CD4-positive, alpha-beta memory T cell (primary cell): ENCODE data around the gene NRG3. TPM values are rescaled to one million over a fixed set of nuclear protein-coding genes. Genes with fewer than 3 reads are reported as not detected.

Source experiments
- CTCF ChIA-PET: fragments of 350-600 bp; sonication (Branson Sonifier 250); formaldehyde crosslinking; loops from one replicate; lab custom pipeline; 2021; ENCODE audit warnings: inconsistent platforms; ENCODE audit not compliant: partially characterized antibody; lab: Charles Lee
- POLR2A ChIA-PET: fragments of 350-600 bp; sonication (Branson Sonifier 250); formaldehyde crosslinking; loops from one replicate; lab custom pipeline; 2021; ENCODE audit not compliant: partially characterized antibody; lab: Charles Lee
- DNase-seq, 5 donors: peaks; one replicate each; pipeline versions ENCODE4 v3.0.0 to v3.0.0-alpha.2; 2020 to 2022; ENCODE audit warnings: mixed read lengths in 1 of 5
- H3K27ac ChIP-seq: one replicate; pipeline ENCODE4 v1.7.0; 2013; ENCODE audit warnings: low read depth, low read length
- H3K27me3 ChIP-seq: 2 replicates; pipeline ENCODE4 v1.7.0; 2013; ENCODE audit warnings: mild to moderate bottlenecking, low read length, moderate library complexity; ENCODE audit not compliant: insufficient read depth
- H3K36me3 ChIP-seq: 2 replicates; pipeline ENCODE4 v1.7.0; 2013; ENCODE audit warnings: mild to moderate bottlenecking, low read length, moderate library complexity; ENCODE audit not compliant: insufficient read depth
- H3K4me1 ChIP-seq: 2 replicates; pipeline ENCODE4 v1.7.0; 2013; ENCODE audit warnings: mild to moderate bottlenecking, low read length, moderate library complexity; ENCODE audit not compliant: insufficient read depth
- H3K4me3 ChIP-seq, 2 donors: one replicate each; pipeline ENCODE4 v1.7.0; 2013; ENCODE audit warnings: low read length in 2 of 2, mild to moderate bottlenecking in 1 of 2
- H3K9me3 ChIP-seq, 2 donors: one replicate each; pipeline ENCODE4 v1.7.0; 2013; ENCODE audit warnings: low read length in 2 of 2, control low read depth in 1 of 2; ENCODE audit not compliant: control insufficient read depth in 1 of 2
- H3K27ac Mint-ChIP-seq, 7 donors: one replicate each; pipeline ENCODE4 v1.8.0; 2020 to 2021; ENCODE audit warnings: mixed read lengths in 7 of 7, mild to moderate bottlenecking in 6 of 7, inconsistent platforms in 3 of 7, moderate library complexity in 3 of 7
- H3K27me3 Mint-ChIP-seq, 2 donors: one replicate each; pipeline ENCODE4 v1.8.0; 2020 to 2021; ENCODE audit warnings: mixed read lengths in 2 of 2
- H3K36me3 Mint-ChIP-seq, 2 donors: one replicate each; pipeline ENCODE4 v1.8.0; 2020 to 2021; ENCODE audit warnings: mixed read lengths in 2 of 2, inconsistent platforms in 1 of 2, mild to moderate bottlenecking in 1 of 2
- H3K4me1 Mint-ChIP-seq, 4 donors: one replicate each; pipeline ENCODE4 v1.8.0; 2020 to 2021; ENCODE audit warnings: mixed read lengths in 4 of 4, mild to moderate bottlenecking in 1 of 4
- H3K4me3 Mint-ChIP-seq, 8 donors: one replicate each; pipeline ENCODE4 v1.8.0; 2020 to 2021; ENCODE audit warnings: mixed read lengths in 8 of 8, mild to moderate bottlenecking in 7 of 8, moderate library complexity in 6 of 8, inconsistent platforms in 3 of 8
- H3K9me3 Mint-ChIP-seq, 8 donors: one replicate each; pipeline ENCODE4 v1.8.0; 2020 to 2021; ENCODE audit warnings: mixed read lengths in 8 of 8, mild to moderate bottlenecking in 5 of 8, inconsistent platforms in 3 of 8, moderate library complexity in 1 of 8
- intact Hi-C: fragments of 100-400 bp; cut with micrococcal nuclease; formaldehyde crosslinking; loops from one replicate; pipeline ENCODE4 v1.15.1; 2023
- polyA plus RNA-seq, 2 donors: library from polyadenylated mRNA; unstranded; fragments of 300-500 nt; fragmentation: Illumina TruSeq; gene quantifications; one replicate each; pipeline ENCODE4 v1.2.3, GENCODE V29; 2021
- total RNA-seq, 2 experiments: library from RNA; stranded (reverse); gene quantifications; one replicate each; pipeline ENCODE4 v1.2.3, GENCODE V29; 2021

NRG3 gene
- total and polyA plus RNA-seq, 4 experiments from 2014 or later = not detected

DNA sequence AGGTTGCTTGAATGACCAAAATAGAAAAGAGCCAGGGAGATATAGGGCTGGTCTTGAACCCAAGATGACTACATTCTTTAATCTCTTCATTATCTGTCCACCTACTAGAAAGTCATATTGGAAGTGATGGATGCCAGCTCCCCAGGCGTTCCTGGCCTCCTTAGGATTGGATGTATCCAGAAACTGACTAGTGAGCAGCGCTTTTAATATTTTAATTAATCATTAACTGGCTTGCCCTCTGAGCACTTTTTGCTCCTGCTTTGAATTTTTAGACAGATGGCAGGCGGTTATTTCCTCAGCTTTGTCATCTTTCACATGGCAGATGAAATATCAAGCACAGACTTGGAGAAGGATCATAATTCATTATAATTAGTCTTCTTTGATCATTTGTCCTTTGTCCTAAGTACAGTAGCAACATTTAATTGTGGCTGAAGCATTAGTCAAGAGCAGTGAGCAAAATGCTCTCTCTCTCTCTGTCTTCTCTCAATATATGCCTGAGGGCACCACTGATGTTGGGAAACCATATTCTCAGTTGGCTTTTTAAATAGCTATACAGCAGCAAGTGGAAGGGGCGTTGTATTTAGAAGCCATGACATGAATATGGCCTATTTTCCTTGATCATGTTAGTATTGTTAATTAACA lies 588.0 kb downstream of the NRG3 start:
- Histone ChIP-seq H3K9me3 (no peaks in the 10 kb centered on the region), H3K4me3 (no peak overlapping the region), H3K27me3 (no peaks in the 10 kb centered on the region), H3K27ac (no peak overlapping the region), H3K4me1 (no peaks in the 10 kb centered on the region), H3K36me3 (no peaks in the 10 kb centered on the region)
- Mint-ChIP-seq H3K36me3 (no peaks in the 10 kb centered on the region), H3K9me3 (peaks cover 0 to 13% (median 6%) of the 10 kb centered on the region in 8 donors), H3K27ac (no peak overlapping the region), H3K4me3 (no peak overlapping the region), H3K4me1 (peaks cover 0 to 2% (median 0%) of the 10 kb centered on the region in 4 donors), H3K27me3 (no peaks in the 10 kb centered on the region)
- intact Hi-C loops = no loop called here
- DNase-seq = no peak
- ChIA-PET POLR2A (no interaction called here), CTCF (no interaction called here)

DNA sequence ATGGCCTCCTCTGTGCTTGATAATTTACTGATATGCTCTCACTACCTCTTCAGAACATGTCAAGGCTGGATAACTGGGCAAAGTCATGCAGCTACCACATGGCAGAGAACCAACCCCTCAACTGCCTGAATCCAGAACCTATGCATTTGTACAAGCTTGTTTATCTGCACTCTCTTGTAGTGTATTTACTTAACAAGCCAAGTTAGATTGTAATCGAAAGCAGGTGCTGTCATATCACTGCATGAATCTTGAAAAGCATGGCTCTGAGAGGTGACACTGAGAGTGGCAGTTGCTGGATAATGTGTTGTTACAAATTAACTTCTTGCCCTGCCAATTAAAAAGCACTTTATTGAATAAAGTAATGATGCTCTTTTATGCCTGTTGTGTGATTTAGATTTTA lies 588.6 kb downstream of the NRG3 start:
- Mint-ChIP-seq H3K36me3 (no peaks in the 10 kb centered on the region), H3K9me3 (peaks cover 0 to 13% (median 5%) of the 10 kb centered on the region in 8 donors), H3K27me3 (no peaks in the 10 kb centered on the region), H3K4me1 (peaks cover 0 to 2% (median 0%) of the 10 kb centered on the region in 4 donors), H3K4me3 (no peak overlapping the region), H3K27ac (no peak overlapping the region)
- H3K9me3 ChIP-seq = no peaks in the 10 kb centered on the region
- no peak for DNase-seq
- intact Hi-C loops = no loop called here
- ChIA-PET POLR2A (no interaction called here), CTCF (no interaction called here)
- no peaks in the 10 kb centered on the region for H3K4me1 ChIP-seq
- H3K27me3 ChIP-seq = no peaks in the 10 kb centered on the region
- H3K4me3 ChIP-seq = no peak overlapping the region
- no peak overlapping the region for H3K27ac ChIP-seq
- no peaks in the 10 kb centered on the region for H3K36me3 ChIP-seq

DNA sequence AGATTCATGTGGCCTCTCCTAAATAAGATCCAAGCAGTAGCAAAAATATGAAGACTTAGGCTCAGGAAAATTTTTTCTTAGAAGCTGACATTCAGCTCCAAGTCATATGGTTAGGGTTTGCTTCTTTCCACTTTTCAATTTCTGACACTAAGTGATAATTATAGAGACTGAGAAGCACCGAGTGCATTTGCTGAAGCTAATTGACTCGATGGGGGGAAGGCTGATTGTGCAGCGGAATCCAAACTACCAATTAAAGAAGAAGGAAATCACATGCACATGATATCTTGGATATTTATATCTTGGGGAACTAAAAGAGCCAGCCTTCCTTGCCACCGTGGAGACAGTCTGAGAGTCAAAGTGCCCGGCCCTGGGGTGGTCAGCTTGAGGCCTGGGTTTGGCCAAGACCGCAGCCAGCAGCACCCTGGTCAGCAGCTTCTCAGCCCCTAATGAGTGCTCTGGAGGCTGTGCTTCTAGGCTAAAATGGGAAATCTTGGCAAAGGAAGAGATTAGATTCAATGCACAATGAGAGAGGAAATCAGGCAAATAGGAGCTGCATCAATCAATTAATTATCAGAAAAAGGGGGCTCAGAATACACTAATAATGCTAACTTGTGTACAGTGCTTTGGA lies 589.3 kb downstream of the NRG3 start:
- no peak for DNase-seq
- ChIA-PET POLR2A (no interaction called here), CTCF (interaction anchor here (1.4 kb wide), 1 partner anchor 10 kb away, joined by 3 read pairs; no protein-coding TSS in a partner anchor)
- Histone ChIP-seq H3K9me3 (no peaks in the 10 kb centered on the region), H3K27me3 (no peaks in the 10 kb centered on the region), H3K27ac (no peak overlapping the region), H3K4me3 (no peak overlapping the region), H3K4me1 (no peaks in the 10 kb centered on the region), H3K36me3 (no peaks in the 10 kb centered on the region)
- no peak overlapping the region for H3K4me3 Mint-ChIP-seq
- no peaks in the 10 kb centered on the region for H3K36me3 Mint-ChIP-seq
- no peak overlapping the region for H3K27ac Mint-ChIP-seq
- H3K4me1 Mint-ChIP-seq = peaks cover 0 to 2% (median 0%) of the 10 kb centered on the region in 4 donors
- no peaks in the 10 kb centered on the region for H3K27me3 Mint-ChIP-seq
- intact Hi-C loops = no loop called here
- peaks cover 0 to 16% (median 5%) of the 10 kb centered on the region in 8 donors for H3K9me3 Mint-ChIP-seq

DNA sequence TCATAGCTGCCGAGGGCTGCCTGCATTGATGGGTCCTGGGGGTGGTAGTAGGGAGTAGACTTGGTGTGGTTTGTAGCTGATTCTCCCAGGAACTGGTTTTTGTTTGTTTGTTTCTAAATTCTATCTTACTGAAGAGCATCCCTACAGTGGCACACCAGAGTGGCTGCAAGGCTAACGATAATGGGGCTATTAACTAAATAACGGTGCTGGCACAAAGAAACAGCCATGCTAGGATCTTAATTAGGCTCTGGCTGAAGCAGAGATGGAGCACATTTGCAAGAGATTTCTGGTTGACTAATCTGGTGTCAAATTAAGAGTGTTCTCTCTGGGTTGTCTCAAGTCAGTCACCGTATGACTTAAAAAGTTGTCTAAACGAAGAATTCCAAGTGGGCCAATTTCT lies 590.0 kb downstream of the NRG3 start:
- Mint-ChIP-seq H3K4me1 (no peaks in the 10 kb centered on the region), H3K4me3 (no peak overlapping the region), H3K27ac (no peak overlapping the region), H3K27me3 (no peaks in the 10 kb centered on the region), H3K9me3 (peaks cover 0 to 13% (median 5%) of the 10 kb centered on the region in 8 donors), H3K36me3 (no peaks in the 10 kb centered on the region)
- no peak overlapping the region for H3K27ac ChIP-seq
- H3K4me3 ChIP-seq = no peak overlapping the region
- H3K27me3 ChIP-seq = no peaks in the 10 kb centered on the region
- no peak for DNase-seq
- H3K9me3 ChIP-seq = no peaks in the 10 kb centered on the region
- ChIA-PET CTCF (interaction anchor here (1.4 kb wide), 1 partner anchor 9 kb away, joined by 3 read pairs; no protein-coding TSS in a partner anchor), POLR2A (no interaction called here)
- no peaks in the 10 kb centered on the region for H3K4me1 ChIP-seq
- intact Hi-C loops = no loop called here
- no peaks in the 10 kb centered on the region for H3K36me3 ChIP-seq

GRCh38 chr10:82468453-82468852 lies 593.5 kb downstream of the NRG3 start:
- H3K36me3 Mint-ChIP-seq = no peaks in the 10 kb centered on the region
- H3K27ac ChIP-seq = no peak overlapping the region

DNA sequence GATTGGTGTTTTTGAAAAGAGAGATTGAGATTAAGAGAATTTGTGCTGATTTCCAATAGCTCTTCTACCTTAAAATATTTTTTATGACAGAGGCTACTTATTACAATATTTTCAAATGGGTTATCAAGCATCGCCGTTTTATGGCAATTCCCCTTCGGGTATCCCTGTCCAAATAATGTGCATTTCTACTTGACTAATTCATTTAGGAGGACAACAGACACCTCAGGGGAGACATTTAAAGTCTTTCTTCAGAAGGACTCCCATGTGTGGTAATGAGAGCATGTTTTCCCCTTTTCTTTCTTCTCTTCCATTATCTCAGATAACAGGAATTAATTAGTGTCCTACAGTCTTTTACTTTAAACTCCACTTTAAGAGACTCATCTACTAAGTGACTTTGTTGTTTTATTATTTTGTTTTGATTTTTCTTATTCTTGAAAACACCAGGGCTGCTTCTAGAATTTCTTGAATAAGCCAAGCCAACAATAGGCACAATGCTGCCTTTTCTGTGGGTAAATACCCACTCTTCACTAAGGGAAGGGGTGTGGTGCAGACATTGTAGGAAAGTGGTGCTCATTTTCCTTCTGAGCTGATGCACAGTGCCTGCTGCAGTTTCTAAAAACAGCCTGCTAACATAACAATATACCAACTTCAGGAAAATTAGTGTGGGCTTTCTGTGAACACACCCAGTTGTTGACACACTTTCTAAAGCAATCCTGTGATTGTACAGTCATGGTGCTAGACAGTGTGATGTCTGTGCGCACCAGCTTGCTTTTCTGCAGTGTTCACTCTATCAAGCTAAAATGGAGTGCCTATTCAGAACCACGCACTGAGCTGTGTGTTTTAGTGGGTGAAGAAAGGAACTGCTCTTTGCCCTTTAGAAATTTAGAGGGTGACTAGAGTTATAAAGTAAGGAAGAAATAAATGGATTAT lies 597.7 kb downstream of the NRG3 start:
- no peak overlapping the region for H3K27ac Mint-ChIP-seq
- H3K36me3 Mint-ChIP-seq = no peaks in the 10 kb centered on the region
- ChIA-PET CTCF (no interaction called here), POLR2A (no interaction called here)
- intact Hi-C loops = no loop called here
- Histone ChIP-seq H3K36me3 (no peaks in the 10 kb centered on the region), H3K4me1 (no peaks in the 10 kb centered on the region), H3K27me3 (no peaks in the 10 kb centered on the region), H3K9me3 (no peaks in the 10 kb centered on the region), H3K27ac (no peak overlapping the region), H3K4me3 (no peak overlapping the region)
- H3K4me1 Mint-ChIP-seq = no peaks in the 10 kb centered on the region
- no peak overlapping the region for H3K4me3 Mint-ChIP-seq
- H3K9me3 Mint-ChIP-seq = peaks cover 0 to 9% (median 6%) of the 10 kb centered on the region in 8 donors
- no peaks in the 10 kb centered on the region for H3K27me3 Mint-ChIP-seq
- DNase-seq = no peak

More at GRCh38 chr10:82468453-82468852, 593.5 kb downstream of the NRG3 start:
- no peak for DNase-seq
- H3K27ac Mint-ChIP-seq = peak overlapping the region in 1 of 7 donors; percentile 22
- no peaks in the 10 kb centered on the region for H3K4me1 ChIP-seq
- H3K4me3 Mint-ChIP-seq = no peak overlapping the region
- intact Hi-C loops = no loop called here
- POLR2A ChIA-PET = no interaction called here
- H3K9me3 Mint-ChIP-seq = peaks cover 0 to 7% (median 4%) of the 10 kb centered on the region in 8 donors
- no peak overlapping the region for H3K4me3 ChIP-seq
- CTCF ChIA-PET = no interaction called here
- no peaks in the 10 kb centered on the region for H3K9me3 ChIP-seq
- H3K36me3 ChIP-seq = no peaks in the 10 kb centered on the region
- no peaks in the 10 kb centered on the region for H3K27me3 Mint-ChIP-seq
- no peaks in the 10 kb centered on the region for H3K4me1 Mint-ChIP-seq
- H3K27me3 ChIP-seq = no peaks in the 10 kb centered on the region

DNA sequence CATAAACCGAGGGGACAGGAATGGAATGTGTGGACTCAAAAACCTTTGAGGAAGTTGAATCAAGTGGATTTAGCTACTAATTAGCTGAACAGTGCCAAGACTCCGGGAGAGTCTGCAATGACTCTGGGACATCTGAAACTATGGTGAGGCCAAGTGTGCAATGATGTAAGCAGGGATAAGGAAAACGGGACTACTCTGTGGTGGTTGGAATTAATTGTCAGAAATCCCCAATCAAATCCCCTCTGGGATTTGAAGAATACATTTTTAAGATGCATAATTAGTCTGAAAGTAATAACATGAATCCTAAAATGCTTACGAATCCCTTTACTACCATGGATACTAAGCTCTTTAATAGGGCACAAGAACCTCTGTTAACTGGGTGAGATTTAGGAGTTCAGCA lies 602.8 kb downstream of the NRG3 start:
- no peaks in the 10 kb centered on the region for H3K4me1 Mint-ChIP-seq
- H3K4me3 ChIP-seq = no peak overlapping the region
- no peak overlapping the region for H3K27ac ChIP-seq
- ChIA-PET POLR2A (no interaction called here), CTCF (no interaction called here)
- no peaks in the 10 kb centered on the region for H3K27me3 ChIP-seq
- intact Hi-C loops = no loop called here
- H3K36me3 ChIP-seq = no peaks in the 10 kb centered on the region
- H3K4me3 Mint-ChIP-seq = no peak overlapping the region
- H3K27me3 Mint-ChIP-seq = no peaks in the 10 kb centered on the region
- no peak overlapping the region for H3K27ac Mint-ChIP-seq
- H3K9me3 Mint-ChIP-seq = peaks cover 3 to 22% (median 6%) of the 10 kb centered on the region in 8 donors
- H3K4me1 ChIP-seq = no peaks in the 10 kb centered on the region
- no peaks in the 10 kb centered on the region for H3K9me3 ChIP-seq
- DNase-seq = no peak
- no peaks in the 10 kb centered on the region for H3K36me3 Mint-ChIP-seq
